ENCODE data around the gene TFCP2.
"Not testable (repeated sequence)": the region's sequence is repeated elsewhere in the genome, so short reads cannot be mapped to it uniquely, and the experiment has no call there.

TFCP2 gene

DNA sequence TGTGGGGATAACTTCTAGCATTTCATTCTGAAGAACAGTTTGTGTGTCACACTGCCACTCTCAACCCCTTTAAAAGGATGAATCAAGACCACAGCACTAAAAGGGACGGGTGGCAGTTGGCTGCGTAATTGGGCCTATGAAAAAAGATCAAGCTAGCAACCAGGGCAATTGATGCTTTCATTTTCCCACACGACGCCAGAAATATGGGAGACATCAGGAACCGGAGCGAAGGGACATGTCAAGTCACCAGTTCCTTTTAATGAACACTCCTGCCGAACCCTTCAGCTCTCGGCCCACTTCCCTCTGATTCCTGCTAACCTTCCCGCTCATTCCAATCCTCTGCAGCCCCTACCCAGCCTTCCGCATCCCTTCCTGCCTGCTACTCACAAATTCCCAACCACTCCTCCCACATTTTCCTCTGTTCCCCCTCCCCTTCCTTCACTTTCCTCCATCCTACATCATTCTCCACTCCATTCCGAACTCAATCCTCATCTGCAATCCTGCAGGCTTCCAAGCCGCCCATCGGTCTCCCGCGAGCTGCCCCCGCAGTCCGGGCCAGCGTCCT is 90.3 kb downstream of the TFCP2 start:
- H3F3A ChIP-seq (ENCODE audit: insufficient read depth, low read length) = no peaks in the 10 kb centered on the region
- no peaks in the 10 kb centered on the region for H4K20me1 ChIP-seq (ENCODE audit: insufficient read depth, low read length)
- peak overlapping the region; percentile 82 for H3K4me3 ChIP-seq (ENCODE audit: low read depth, low read length, poor library complexity, severe bottlenecking)
- peak overlapping the region; percentile 100 for H3K4me2 ChIP-seq (ENCODE audit: low read length)
- H3K9ac ChIP-seq (ENCODE audit: low read length) = peak overlapping the region; percentile 80
- H3K27me3 ChIP-seq (ENCODE audit: insufficient read depth, low read length) = no peaks in the 10 kb centered on the region
- no peak for TF ChIP-seq EZH2 (IDR thresholded peaks at IDR 0.05; ENCODE audit: borderline replicate concordance, low read length)
- TF ChIP-seq, protein P1, sequence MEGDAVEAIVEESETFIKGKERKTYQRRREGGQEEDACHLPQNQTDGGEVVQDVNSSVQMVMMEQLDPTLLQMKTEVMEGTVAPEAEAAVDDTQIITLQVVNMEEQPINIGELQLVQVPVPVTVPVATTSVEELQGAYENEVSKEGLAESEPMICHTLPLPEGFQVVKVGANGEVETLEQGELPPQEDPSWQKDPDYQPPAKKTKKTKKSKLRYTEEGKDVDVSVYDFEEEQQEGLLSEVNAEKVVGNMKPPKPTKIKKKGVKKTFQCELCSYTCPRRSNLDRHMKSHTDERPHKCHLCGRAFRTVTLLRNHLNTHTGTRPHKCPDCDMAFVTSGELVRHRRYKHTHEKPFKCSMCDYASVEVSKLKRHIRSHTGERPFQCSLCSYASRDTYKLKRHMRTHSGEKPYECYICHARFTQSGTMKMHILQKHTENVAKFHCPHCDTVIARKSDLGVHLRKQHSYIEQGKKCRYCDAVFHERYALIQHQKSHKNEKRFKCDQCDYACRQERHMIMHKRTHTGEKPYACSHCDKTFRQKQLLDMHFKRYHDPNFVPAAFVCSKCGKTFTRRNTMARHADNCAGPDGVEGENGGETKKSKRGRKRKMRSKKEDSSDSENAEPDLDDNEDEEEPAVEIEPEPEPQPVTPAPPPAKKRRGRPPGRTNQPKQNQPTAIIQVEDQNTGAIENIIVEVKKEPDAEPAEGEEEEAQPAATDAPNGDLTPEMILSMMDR (IDR thresholded peaks at IDR 0.05; ENCODE audit: low read length) = no peak
- H3K9me2 ChIP-seq (ENCODE audit: low read depth, low read length) = no peaks in the 10 kb centered on the region
- no peaks in the 10 kb centered on the region for H3K9me3 ChIP-seq (ENCODE audit: low read length)
- no peak overlapping the region for H2AFZ ChIP-seq (ENCODE audit: low read length)
- H3K36me3 ChIP-seq (ENCODE audit: insufficient read depth, low read length) = no peaks in the 10 kb centered on the region
- no peak overlapping the region for H3K27ac ChIP-seq (ENCODE audit: low read depth, low read length, poor library complexity, severe bottlenecking)
- no peaks in the 10 kb centered on the region for H3K79me2 ChIP-seq (ENCODE audit: insufficient read depth, low read length)
- H3K4me1 ChIP-seq (ENCODE audit: insufficient read depth, low read length, severe bottlenecking) = peaks cover 14% of the 10 kb centered on the region

GRCh38 chr12:51081421-51081820 is 91.5 kb downstream of the TFCP2 start:
- Histone ChIP-seq H3K79me2 (ENCODE audit: insufficient read depth, low read length) (no peaks in the 10 kb centered on the region), H3K9ac (ENCODE audit: low read length) (no peak overlapping the region), H3K4me2 (ENCODE audit: low read length) (no peak overlapping the region)

GRCh38 chr12:51080136-51080535 is 92.8 kb downstream of the TFCP2 start:
- H3K4me3 ChIP-seq (ENCODE audit: low read depth, low read length, poor library complexity, severe bottlenecking) = no peak overlapping the region
- TF ChIP-seq, protein P1 (IDR thresholded peaks at IDR 0.05; ENCODE audit: low read length) = no peak
- no peak for TF ChIP-seq EZH2 (IDR thresholded peaks at IDR 0.05; ENCODE audit: borderline replicate concordance, low read length)

More at GRCh38 chr12:51081421-51081820, 91.5 kb downstream of the TFCP2 start:
- H3K4me3 ChIP-seq (ENCODE audit: low read depth, low read length, poor library complexity, severe bottlenecking) = no peak overlapping the region
- H3K36me3 ChIP-seq (ENCODE audit: insufficient read depth, low read length) = no peaks in the 10 kb centered on the region
- no peaks in the 10 kb centered on the region for H3F3A ChIP-seq (ENCODE audit: insufficient read depth, low read length)
- H3K27me3 ChIP-seq (ENCODE audit: insufficient read depth, low read length) = no peaks in the 10 kb centered on the region
- TF ChIP-seq, protein P1 (IDR thresholded peaks at IDR 0.05; ENCODE audit: low read length) = no peak
- no peak for TF ChIP-seq EZH2 (IDR thresholded peaks at IDR 0.05; ENCODE audit: borderline replicate concordance, low read length)
- H4K20me1 ChIP-seq (ENCODE audit: insufficient read depth, low read length) = no peaks in the 10 kb centered on the region
- H3K9me3 ChIP-seq (ENCODE audit: low read length) = no peaks in the 10 kb centered on the region
- H3K9me2 ChIP-seq (ENCODE audit: low read depth, low read length) = no peaks in the 10 kb centered on the region
- peaks cover 14% of the 10 kb centered on the region for H3K4me1 ChIP-seq (ENCODE audit: insufficient read depth, low read length, severe bottlenecking)
- H2AFZ ChIP-seq (ENCODE audit: low read length) = no peak overlapping the region
- H3K27ac ChIP-seq (ENCODE audit: low read depth, low read length, poor library complexity, severe bottlenecking) = no peak overlapping the region

GRCh38 chr12:51078866-51079265 is 94.1 kb downstream of the TFCP2 start:
- H3K4me1 ChIP-seq (ENCODE audit: insufficient read depth, low read length, severe bottlenecking) = peaks cover 14% of the 10 kb centered on the region
- H3K9me3 ChIP-seq (ENCODE audit: low read length); H3K36me3 ChIP-seq (ENCODE audit: insufficient read depth, low read length); H4K20me1 ChIP-seq (ENCODE audit: insufficient read depth, low read length); H3K4me2 ChIP-seq (ENCODE audit: low read length); H3K27ac ChIP-seq (ENCODE audit: low read depth, low read length, poor library complexity, severe bottlenecking); H2AFZ ChIP-seq (ENCODE audit: low read length); H3K9me2 ChIP-seq (ENCODE audit: low read depth, low read length); H3K27me3 ChIP-seq (ENCODE audit: insufficient read depth, low read length); H3K4me3 ChIP-seq (ENCODE audit: low read depth, low read length, poor library complexity, severe bottlenecking); H3K79me2 ChIP-seq (ENCODE audit: insufficient read depth, low read length); H3F3A ChIP-seq (ENCODE audit: insufficient read depth, low read length); H3K9ac ChIP-seq (ENCODE audit: low read length): not testable (repeated sequence)

More at GRCh38 chr12:51080136-51080535, 92.8 kb downstream of the TFCP2 start:
- H3K9me3 ChIP-seq (ENCODE audit: low read length) = no peaks in the 10 kb centered on the region
- H3K79me2 ChIP-seq (ENCODE audit: insufficient read depth, low read length) = no peaks in the 10 kb centered on the region
- H3K9me2 ChIP-seq (ENCODE audit: low read depth, low read length) = no peaks in the 10 kb centered on the region
- no peaks in the 10 kb centered on the region for H4K20me1 ChIP-seq (ENCODE audit: insufficient read depth, low read length)
- peaks cover 14% of the 10 kb centered on the region for H3K4me1 ChIP-seq (ENCODE audit: insufficient read depth, low read length, severe bottlenecking)
- H3K27me3 ChIP-seq (ENCODE audit: insufficient read depth, low read length) = no peaks in the 10 kb centered on the region
- H3K9ac ChIP-seq (ENCODE audit: low read length) = no peak overlapping the region
- no peak overlapping the region for H2AFZ ChIP-seq (ENCODE audit: low read length)
- H3K36me3 ChIP-seq (ENCODE audit: insufficient read depth, low read length) = no peaks in the 10 kb centered on the region
- no peak overlapping the region for H3K27ac ChIP-seq (ENCODE audit: low read depth, low read length, poor library complexity, severe bottlenecking)
- no peaks in the 10 kb centered on the region for H3F3A ChIP-seq (ENCODE audit: insufficient read depth, low read length)
- no peak overlapping the region for H3K4me2 ChIP-seq (ENCODE audit: low read length)

DNA sequence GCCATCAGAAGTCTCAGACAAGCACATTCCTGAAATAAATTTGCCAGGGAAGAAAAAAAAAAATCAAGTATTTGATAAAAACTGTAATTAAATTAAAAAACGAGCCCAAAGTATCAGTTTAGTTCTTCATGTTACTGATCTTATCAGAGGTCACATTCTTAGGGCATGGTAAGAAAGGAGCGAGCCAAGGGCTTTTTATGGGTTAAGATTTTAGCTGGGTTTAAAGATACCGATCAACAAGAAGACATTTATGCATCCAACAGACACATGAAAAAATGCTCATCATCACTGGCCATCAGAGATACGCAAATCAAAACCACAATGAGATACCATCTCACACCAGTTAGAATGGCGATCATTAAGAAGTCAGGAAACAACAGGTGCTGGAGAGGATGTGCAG is 94.6 kb downstream of the TFCP2 start:
- not testable (repeated sequence) for H3K9me2 ChIP-seq (ENCODE audit: low read depth, low read length); H3K27ac ChIP-seq (ENCODE audit: low read depth, low read length, poor library complexity, severe bottlenecking); H3K4me3 ChIP-seq (ENCODE audit: low read depth, low read length, poor library complexity, severe bottlenecking); H3K36me3 ChIP-seq (ENCODE audit: insufficient read depth, low read length); H3K9me3 ChIP-seq (ENCODE audit: low read length); H3K27me3 ChIP-seq (ENCODE audit: insufficient read depth, low read length); H3K79me2 ChIP-seq (ENCODE audit: insufficient read depth, low read length); H3F3A ChIP-seq (ENCODE audit: insufficient read depth, low read length); H4K20me1 ChIP-seq (ENCODE audit: insufficient read depth, low read length); H3K4me2 ChIP-seq (ENCODE audit: low read length); H3K9ac ChIP-seq (ENCODE audit: low read length); H2AFZ ChIP-seq (ENCODE audit: low read length)
- H3K4me1 ChIP-seq (ENCODE audit: insufficient read depth, low read length, severe bottlenecking) = peaks cover 14% of the 10 kb centered on the region

All from OCI-LY1 (cell line).